ENCODE data around the gene USP15.
"Not testable (repeated sequence)": the region's sequence is repeated elsewhere in the genome, so short reads cannot be mapped to it uniquely, and the experiment has no call there.

The USP15 gene

DNA sequence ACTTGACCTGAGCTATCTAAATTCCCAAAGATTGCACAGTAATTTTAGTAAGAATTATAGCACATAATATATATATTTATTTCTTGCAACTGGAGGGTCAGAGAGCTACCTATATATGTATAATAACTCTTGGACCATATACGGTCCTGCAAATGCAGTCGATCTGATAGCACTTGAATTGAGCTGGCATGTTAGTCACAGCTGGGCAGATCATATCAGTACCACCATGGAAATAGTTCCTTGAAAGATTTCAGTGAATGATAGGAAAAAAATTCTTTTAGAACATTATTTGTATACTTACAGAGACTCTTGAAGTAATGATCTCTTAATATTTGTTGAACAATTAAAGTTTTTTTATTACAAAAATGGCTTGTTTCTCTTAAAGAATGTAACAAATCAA, 111.9 kb downstream of the USP15 start:
- DNase-seq (ENCODE audit: low spot score), result no peak

DNA sequence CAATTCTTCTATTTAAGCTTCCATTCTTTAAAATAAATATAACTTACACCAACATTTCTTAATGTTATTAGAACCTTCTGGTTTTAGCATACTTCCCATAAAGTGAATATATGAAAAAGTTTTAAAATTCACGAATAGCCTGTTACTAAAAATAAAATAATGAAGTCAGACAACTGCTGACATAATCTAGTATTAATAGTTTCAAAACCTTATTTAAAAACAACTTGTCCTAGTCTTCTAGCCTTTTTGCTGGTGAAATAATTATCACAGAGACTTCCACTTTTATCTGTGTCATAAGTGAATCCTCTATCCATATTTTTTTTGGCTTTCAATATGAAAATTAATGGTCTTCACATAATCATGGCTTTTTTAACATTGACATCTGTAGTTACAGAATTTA, 112.6 kb downstream of the USP15 start:
- DNase-seq (ENCODE audit: low spot score), result no peak

DNA sequence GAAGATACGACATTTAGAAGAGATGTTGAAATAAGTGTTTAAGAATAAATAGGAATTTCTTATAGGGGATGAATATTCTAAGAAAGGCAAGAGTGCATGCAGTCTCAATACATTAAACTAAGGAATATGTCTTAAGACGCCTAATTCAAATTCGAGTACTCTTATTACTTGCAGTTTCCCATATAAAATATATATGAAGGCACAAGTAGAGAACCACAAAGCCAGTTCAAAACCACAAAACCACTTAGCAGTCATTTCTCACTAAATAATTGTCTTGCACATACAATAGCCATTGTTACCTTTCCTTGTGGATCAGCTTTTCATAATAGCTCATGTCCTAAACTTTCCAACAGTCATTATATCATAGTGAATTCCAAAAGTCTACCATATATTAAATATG, 115.4 kb downstream of the USP15 start:
- DNase-seq (ENCODE audit: low spot score), result no peak

DNA sequence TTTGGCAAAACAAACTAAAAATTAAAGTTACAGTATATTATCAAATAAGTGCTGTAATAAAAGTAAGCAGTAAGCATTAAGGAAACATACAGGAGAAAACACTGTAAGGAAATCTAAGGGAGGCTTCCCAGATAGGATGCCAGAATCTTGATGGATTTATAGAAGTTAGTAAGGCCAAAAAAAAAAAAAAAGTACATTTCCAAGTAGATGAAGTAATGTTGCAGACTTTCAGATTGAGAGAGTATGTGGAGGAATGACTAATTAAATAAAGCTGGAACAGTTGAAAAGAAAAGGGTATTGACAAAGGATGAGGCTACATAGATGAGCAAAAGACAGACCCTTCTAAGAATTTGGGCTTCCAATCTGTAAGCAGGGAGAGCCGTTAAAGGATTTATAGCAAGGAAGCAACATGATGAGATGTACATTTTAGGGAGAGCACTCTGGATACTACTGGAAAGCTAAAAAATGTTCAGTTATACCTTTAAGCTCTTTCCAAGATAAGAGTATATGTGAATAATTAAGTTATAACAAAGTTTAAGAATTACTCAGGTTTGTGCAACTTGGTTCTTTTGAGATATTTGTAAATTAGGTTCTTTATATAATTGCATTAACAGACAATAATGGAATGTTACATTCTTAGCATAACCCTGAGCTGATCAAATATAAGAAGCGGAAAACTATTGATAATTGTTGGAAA, 119.0 kb downstream of the USP15 start:
- no peak for DNase-seq (ENCODE audit: low spot score)

DNA sequence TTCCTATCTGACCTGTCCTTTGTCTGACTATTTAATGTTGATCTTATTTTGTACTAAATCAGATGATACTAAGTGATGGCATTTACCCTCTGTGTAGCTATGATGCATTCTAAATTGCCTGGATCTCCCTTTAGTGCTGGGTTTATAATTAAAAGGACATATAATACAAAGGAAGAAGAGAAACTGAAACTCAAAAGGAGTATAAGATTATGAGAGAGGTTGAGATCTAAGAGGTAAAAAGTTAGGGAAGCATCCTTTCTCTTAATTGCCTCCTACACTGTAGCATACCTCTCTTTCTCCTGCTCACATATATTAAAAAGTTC, 119.5 kb downstream of the USP15 start:
- no peak for DNase-seq (ENCODE audit: low spot score)

DNA sequence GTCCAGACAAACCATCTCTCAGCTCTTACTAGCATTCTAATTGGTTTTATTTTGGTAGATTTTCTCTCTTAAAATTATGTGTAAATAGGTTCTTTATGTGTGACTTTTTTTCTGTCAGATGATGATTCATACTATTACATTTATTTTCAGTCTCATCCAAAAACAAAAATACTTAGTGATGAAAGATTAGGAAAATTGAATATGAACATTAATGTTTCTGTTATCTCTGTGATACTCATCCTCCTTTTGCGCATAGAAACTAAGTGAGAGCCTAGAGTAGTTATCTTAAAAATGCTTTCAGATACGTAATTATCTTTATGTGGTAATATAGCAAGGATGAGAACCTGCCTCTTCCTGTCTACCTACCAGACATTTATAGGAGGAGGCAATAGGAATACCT, 122.3 kb downstream of the USP15 start:
- no peak for DNase-seq (ENCODE audit: low spot score)

DNA sequence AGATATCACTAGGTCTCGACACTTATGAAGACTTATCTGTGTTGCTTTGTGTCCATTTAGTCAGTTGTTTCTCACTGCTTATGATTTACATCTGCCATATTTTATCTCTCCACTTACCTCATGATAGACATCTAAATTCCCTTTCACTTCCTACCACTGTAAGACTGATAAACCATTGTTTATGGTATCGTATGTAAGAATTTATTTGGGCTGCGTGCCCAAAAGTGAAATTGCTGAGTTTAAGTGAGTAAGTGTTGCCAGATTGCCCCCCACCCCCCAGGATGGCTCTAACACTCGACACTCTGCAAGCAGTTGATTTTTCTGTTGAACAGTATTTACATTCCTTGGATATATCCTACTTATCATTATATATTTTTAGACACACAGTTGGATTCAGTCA, 136.5 kb downstream of the USP15 start:
- no peak for DNase-seq (ENCODE audit: low spot score)

DNA sequence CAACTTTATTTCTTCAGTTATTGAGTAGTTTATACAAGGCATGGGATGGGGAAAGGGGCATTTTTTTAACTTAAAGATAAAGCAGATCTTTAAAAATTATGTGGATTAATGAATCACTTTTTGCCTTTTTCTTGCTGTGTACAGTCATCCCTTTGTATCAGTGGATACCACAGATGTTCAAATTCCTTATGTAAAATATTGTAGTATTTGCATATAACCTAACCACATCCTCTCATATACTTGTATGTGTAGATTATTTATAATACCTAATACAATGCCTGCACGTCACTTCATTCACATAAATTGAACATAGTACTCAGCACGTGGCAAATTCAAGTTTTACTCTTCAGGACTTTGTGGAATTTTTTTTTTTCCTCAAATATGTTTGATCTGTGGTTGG, 139.9 kb downstream of the USP15 start:
- DNase-seq (ENCODE audit: low spot score), result no peak

DNA sequence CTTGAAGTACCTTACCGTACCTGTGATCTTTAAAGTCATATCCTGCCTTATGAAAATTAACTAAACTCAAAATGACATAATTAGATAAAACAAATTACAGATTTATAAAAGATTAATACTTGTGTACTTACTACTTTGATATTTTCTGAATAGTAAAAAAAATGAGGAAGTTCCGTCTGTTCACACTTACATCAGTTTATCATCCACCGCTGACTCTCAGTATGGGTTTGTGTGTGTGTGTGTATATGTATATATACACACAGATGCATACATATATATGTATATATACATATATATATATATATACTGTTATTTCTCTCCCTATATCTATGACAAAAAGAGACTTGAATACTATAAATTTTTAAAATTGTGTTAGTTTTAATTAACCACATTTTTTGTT, 141.4 kb downstream of the USP15 start:
- DNase-seq (ENCODE audit: low spot score), result no peak

DNA sequence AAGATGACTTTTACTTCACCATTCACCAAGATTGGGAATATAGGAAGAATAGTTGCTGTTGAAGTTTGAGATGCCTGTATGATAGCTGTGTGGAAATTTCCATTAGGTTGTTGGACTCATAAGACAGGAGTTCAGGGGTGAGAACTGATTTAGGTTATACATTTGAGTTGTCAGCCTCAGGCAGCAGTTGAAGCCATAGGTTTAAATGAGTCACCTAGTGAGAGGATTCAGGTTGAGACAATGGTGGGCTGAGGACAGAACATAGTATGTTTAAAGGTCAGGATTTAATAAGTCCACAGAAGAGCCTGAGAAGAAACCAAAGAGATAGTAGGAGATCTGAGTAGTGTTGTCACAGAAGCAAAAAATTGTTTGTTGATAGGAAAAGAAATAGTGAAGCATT, 142.8 kb downstream of the USP15 start:
- DNase-seq (ENCODE audit: low spot score), result no peak

DNA sequence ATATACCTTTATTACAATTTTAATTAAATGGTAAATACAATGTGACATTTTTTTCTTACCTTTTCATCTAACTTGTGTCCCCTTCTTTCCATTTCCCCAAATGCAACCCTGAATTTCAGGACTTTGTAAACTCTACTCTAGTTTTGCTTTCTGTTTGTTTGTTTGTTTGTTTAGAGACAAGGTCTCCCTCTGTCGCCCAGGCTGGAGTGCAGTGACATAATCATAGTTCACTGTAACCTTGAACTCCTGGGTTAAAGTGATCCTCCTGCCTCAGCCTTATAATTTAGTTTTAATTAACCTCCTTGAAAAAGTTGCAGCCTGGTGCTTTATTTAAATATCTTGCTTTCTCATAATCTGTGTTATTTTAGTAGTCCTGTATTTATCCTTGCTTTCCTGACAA, 147.4 kb downstream of the USP15 start:
- DNase-seq (ENCODE audit: low spot score), result no peak

DNA sequence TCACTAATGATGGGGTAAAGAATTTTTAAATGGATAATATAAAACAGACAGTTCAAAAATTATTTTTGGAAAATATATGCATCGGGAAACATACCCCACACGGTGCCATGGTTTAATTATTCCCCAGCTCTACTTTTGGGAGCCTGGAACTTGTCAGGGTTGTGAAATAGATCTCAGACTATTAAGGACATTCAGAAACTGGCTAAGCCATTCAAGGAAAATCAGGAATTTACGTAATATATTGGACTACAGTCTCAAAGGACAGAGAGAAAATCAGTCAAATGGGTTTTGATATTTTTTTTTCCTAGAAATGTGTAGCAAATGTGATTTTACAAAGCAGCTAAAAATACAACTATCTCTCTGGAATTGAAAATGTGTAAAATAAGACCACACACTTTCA, 148.9 kb downstream of the USP15 start:
- no peak for DNase-seq (ENCODE audit: low spot score)

DNA sequence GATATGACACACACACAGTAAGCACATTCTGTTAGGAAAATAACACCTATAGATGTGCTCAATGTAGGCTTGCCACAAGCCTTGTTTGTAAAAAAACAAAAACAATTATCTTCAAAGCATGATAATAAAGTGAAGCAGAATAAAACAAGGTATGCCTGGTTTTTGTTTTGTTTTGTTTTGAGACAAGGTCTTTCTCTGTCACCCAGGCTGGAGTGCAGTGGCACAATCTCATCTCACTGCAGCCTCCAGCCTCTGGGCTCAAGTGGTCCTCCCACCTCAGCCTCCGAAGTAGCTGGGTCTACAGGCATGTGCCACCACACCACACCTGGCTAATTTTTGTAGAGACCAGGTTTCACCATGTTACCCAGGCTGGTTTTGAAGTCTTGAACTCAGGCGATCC, 154.0 kb downstream of the USP15 start:
- DNase-seq (ENCODE audit: low spot score), result no peak

DNA sequence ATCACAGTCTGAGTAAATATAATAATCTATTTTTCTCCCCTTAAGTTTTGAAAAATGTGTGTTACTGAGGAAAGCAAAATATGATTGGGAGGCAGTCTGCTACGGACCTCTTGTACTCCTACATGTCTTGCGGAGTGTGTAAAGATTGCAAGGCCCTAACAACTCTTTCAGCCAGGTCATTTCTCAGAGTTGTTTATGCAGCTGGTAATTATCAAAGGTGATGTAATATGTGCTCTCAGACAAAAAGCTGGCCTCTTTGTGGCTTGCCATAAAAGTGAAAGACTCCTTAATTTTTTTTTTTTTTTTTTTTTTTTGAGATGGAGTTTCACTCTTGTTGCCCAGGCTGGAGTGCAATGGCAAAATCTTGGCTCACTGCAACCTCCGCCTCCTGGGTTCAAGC, 165.9 kb downstream of the USP15 start:
- DNase-seq (ENCODE audit: low spot score), result no peak

DNA sequence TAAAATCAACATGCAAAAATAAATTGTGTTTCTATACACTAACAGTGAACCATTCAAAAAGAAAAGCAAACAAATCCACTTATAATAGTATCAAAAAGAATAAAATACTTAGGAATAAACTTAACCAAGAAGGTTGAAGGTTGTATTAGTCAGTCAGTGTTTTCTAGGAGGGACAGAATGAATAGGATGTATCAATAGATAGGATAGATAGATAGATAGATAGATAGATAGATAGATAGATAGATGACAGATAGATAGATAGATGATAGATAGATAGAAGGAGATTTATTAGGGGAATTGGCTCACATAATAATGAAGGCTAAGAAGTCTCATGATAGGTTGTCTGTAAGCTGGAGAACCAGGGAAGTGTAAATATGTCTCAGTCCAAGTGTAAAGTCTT, 169.3 kb downstream of the USP15 start:
- no peak for DNase-seq (ENCODE audit: low spot score)

DNA sequence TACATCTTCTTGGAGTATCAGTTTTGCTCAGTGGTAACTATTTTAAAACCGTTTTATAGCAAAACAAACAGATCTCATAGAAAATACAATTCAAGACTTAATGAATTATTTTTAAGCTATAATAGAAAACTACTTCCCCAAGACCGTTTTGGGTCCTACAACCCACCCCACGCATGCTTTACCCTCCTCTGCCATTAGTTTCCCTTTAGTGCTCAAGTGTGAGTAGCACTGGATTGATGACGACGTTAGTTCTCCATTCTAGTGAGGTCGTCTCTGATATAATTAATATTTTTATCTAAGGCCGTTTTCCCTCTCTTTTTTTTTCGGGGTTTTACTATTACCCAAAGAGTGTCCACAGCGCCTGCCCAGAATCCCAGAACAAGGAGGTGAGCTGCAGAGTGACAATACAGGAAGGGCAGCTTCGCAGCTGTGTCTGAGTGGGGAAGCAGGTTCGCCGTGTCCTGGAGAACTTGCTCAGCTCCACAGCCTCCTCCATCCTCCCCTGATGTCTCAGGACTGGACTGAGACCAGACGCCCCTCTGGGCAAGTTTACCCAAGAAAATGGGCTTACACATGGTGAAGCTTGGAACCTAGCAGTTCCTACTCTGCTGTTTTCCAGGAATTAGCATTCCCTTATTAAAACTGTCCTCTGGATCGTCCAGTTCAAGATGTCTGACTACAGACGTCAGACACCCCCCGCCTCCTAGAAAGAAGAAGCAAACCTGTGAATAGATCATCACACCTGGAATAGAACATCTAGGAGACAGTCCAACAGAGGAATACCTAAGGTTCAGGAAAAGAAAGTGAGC, 174.5 kb downstream of the USP15 start:
- DNase-seq (ENCODE audit: low spot score), result no peak

DNA sequence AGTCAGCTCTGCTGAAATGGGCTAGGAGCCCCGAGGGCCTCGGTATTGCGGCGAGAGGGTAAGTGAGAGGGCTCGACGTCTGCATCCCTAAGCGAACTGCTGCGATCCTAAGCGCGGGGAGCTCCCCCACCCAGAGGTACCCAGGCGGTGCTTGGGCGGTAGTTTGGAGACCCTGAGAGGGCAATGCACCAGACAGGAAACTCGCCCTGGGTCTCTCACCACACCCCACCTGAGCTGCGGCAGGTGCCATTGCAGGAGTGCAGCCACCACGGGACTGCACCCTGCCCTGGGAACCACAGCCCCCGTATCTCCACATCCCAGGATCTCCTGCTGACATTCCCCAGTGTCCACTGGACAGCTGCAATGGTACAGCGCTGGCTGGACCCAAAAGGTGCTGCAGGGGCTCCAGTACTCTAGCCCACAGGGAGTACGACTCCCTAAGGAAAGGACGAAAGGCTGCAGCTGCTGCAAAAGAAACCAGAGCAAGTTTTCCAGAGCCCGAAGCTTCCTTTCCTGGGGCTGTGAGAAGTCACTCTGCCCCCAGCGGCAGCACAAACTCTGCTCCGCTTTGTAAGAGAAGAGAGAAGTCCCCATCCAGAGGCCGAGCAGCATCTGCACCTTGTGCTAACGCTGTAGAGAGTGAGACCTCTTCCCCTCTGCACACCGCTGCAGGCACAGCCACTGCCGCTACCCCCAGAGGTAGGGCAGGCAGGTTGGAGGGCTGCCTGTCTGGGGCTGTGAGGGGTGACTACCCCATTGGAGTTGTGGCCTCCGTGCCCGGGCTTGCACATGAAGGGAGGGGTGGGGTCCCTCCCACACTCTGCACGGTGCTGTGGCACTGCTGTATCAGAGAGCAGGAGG, 175.3 kb downstream of the USP15 start:
- peak; percentile 62 for DNase-seq (ENCODE audit: low spot score)

DNA sequence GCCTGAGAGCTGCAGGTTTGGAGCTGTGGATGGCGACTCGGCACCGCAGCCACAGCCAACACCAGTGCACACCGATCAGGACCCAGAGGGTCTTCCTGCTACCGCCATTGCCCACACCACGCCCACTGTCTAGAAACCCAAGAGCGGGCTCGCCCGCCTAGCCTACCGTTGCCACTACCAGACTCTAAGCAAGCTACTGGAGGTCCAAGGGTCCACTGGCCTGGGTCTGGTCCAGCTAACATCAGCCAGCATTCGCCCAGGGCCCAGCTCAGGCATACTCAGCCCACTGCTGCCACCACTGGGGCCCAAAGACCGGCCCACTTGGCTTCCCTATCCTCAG, 175.9 kb downstream of the USP15 start:
- no peak for DNase-seq (ENCODE audit: low spot score)

DNA sequence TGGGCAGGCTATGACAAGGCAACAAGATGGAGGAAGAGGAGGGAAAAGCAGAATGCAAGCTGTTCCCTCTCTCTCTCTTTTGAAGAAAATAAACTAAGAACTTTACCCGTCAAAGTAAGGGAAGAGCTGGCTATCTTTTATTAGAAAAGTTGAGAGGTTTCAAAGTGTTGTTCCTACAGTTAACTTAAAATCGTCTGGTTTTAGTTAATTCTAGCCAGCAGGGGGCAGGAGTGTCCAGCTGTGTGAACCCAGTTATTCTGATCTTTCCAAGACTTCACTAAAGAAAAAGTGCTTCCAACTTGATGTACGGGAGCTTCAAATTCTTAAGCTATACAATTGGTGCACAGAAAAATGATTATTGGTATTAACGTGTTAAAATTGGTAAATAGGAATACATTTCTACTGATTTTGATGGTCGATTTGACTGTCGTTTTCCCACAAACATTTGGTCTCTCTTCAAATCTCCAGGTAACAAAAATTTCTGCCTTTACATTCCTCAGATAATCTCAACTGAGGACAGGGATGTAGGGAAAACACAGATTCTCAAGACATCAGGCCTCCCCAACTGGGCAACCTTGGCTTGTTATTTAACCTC, 178.0 kb downstream of the USP15 start:
- DNase-seq (ENCODE audit: low spot score), result peak; percentile 42

DNA sequence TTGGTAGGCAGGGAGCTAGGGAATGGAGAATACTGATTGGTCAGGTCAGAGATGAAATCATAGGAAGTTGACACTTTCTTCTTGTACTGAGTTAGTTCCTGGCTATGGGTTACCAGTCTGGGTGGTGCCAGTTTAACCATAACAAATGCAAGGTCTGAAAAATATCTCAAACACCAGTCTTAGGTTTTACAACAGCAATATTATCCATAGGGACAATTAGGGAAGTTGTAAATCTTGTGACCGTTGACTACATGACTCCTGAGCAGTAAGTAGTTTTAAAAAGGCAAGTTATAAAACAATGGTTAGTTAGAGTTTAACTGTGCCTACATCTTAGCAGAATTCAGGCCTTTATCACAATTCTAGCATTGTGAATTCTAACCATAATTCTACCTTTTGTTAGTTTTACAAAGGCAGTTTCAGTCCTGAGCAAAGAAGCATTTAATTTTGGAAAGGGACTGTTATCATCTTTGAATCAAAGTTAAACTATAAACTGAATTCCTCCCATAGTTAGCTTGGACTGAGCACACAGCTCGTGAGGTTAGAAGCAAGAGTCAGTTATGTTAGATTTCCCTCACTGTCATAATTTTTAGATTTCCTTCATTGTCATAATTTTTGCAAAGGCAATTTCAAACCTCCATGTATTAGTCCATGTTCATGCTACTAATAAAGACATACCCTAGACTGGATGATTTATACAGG, 186.7 kb downstream of the USP15 start:
- no peak for DNase-seq (ENCODE audit: low spot score)

DNA sequence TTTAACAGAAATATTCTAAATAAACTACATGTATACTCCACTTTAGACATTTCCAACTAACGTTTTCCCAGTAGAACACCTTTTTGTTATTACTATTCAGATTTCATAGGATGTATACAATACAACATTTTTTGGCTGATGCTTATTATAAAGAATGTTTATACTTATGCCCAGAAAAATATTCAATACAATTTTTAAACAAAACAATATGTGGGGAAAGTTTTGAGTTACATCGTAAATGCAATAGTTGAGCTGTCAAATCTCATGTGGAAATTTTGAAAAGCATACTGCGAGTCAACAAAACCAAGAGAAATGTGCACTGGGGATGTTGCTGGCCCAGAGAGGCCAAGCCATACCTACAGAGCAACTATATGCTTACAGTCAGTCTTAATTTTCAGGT, 188.2 kb downstream of the USP15 start:
- DNase-seq (ENCODE audit: low spot score), result no peak

DNA sequence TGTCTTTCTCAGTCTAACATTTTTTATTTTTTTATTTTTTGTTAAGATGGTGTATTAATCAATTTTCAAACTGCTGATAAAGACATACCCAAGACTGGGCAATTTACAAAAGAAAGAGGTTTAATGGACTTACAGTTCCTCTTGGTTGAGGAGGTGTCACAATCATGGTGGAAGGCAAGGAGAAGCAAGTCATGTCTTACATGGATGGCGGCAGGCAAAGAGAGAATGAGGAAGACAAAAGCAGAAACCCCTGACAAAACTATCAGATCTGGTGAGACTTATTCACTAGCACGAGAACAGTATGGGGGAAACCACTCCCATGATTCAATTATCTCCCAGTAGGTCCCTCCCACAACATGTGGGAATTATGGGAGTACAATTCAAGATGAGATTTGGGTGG, 195.2 kb downstream of the USP15 start:
- not testable (repeated sequence) for DNase-seq (ENCODE audit: low spot score)
